GM19452 (cell line): ENCODE measurements around the gene IGDCC3.
"Not testable (repeated sequence)": the region's sequence is repeated elsewhere in the genome, so short reads cannot be mapped to it uniquely, and the experiment has no call there.

Experiments used
- ATAC-seq: cut with Tn5 transposase; IDR thresholded peaks from one replicate; pipeline ENCODE4 v1.9.1; 2021; ENCODE audit not compliant: unreplicated experiment

The IGDCC3 gene

GRCh38 chr15:65406424-65407000 lies 28.7 kb upstream of the IGDCC3 start:
- no peak for ATAC-seq

GRCh38 chr15:65405791-65406423 lies 28.1 kb upstream of the IGDCC3 start:
- ATAC-seq: no peak

GRCh38 chr15:65404186-65404872 lies 26.5 kb upstream of the IGDCC3 start:
- no peak for ATAC-seq

- no peak for ATAC-seq
Observed at GRCh38 chr15:65402961-65403360, 25.2 kb upstream of the IGDCC3 start.

GRCh38 chr15:65401611-65402240 lies 23.9 kb upstream of the IGDCC3 start:
- no peak for ATAC-seq

- ATAC-seq: no peak
Observed at GRCh38 chr15:65400760-65401610, 23.2 kb upstream of the IGDCC3 start.

- ATAC-seq: no peak
Observed at GRCh38 chr15:65399997-65400396, 22.2 kb upstream of the IGDCC3 start.

GRCh38 chr15:65399001-65399706 lies 21.4 kb upstream of the IGDCC3 start:
- no peak for ATAC-seq

GRCh38 chr15:65398486-65398885 lies 20.7 kb upstream of the IGDCC3 start:
- not testable (repeated sequence) for ATAC-seq

- no peak for ATAC-seq
Observed at GRCh38 chr15:65396965-65397317, 19.1 kb upstream of the IGDCC3 start.

GRCh38 chr15:65396283-65396964 lies 18.6 kb upstream of the IGDCC3 start:
- no peak for ATAC-seq

GRCh38 chr15:65395567-65396202 lies 17.9 kb upstream of the IGDCC3 start:
- ATAC-seq: no peak

GRCh38 chr15:65394936-65395335 lies 17.1 kb upstream of the IGDCC3 start:
- no peak for ATAC-seq

- ATAC-seq: no peak
Observed at GRCh38 chr15:65394280-65394789, 16.5 kb upstream of the IGDCC3 start.

- ATAC-seq: no peak
Observed at GRCh38 chr15:65393557-65393956, 15.8 kb upstream of the IGDCC3 start.

- no peak for ATAC-seq
Observed at GRCh38 chr15:65393091-65393490, 15.3 kb upstream of the IGDCC3 start.

- no peak for ATAC-seq
Observed at GRCh38 chr15:65392368-65392767, 14.6 kb upstream of the IGDCC3 start.

- no peak for ATAC-seq
Observed at GRCh38 chr15:65391732-65392131, 13.9 kb upstream of the IGDCC3 start.

GRCh38 chr15:65390447-65390846 lies 12.6 kb upstream of the IGDCC3 start:
- ATAC-seq: no peak
